ENCODE data around the gene ZNF774.
A peak's percentile ranks its signal among the peaks of the same experiment; 100 is the strongest.
"Not testable (repeated sequence)": the region's sequence is repeated elsewhere in the genome, so short reads cannot be mapped to it uniquely, and the experiment has no call there.

The ZNF774 gene

DNA sequence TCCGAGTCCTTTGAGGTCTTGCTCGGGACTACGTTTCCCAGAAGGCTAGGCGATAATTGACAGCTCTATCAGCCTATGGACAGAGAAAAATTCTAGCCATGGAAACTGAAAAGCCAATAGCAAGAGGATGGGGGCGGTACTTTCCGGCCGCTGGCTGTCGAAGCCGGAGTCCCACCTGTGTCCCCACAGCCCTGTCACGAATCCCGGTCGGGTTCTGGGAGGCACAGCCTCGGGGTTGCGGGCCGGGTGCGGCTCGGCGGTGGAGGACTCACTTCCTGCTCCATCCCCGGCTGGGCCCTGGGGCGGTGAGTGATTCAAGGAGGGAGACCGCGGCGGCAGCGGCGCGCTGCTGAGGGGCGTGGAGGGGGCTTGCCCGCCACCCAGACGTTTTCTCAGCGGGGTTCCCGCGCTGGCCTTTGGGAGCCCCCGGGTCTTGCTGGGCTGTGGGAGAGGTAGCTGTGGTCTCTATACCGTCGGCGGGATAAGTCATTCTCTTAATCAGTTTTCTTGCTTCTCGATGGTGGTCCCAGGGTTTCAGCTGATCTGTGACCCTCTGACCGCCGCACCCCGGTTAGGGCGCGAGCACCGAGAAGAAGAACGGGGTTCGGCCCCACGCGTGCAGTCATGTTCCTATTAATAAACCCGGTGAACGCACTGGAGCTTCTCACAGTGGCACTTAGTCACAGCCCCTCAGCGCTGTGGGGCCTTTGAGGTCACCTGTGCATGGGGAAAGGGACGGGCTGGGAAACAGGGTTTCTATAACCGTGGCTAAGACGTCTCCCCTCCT, at the start of gene ZNF774:
Gene ZNF774, plus strand, starts transcription at position 178 of the 787 bp plus-strand sequence. CDS start 2,377 bp downstream, outside the sequence.
- DNase-seq (ENCODE audit: low read depth), result peak; percentile 89

DNA sequence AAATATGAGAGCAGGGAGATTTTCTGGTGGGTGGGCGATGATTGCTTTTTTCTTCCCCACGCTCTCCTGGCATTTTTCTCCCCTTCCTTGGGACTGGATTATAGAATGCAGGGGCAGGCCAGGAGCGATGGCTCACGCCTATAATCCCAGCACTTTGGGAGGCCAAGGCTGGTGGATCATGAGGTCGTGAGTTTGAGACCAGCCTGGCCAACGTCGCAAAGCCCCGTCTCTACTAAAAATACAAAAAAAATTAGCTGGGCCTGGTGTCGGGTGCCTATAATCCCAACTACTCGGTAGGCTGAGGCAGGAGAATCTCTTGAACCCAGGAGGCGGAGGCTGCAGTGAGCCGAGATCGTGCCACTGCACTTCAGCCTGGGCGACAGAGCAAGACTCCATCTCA, 46.7 kb upstream of the ZNF774 start:
- DNase-seq (ENCODE audit: low read depth), result not testable (repeated sequence)

DNA sequence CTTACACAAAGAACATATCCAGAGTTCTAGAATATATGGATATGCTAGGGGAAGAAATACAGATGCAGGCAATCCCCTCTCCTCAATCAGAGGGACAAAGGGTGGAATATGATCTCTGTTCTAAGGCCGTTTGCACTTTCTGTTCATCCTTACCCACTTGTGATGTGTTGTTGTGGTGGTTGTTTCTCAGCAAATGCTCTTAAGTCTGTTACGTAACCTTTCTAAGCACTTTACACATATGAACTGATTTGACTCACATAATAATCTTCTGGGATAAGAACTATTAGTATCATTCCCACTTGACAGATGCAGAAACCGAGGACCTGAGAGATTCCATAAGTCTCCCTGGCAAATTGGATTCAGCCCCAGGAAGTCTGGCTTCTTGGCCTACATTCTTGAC, 46.2 kb upstream of the ZNF774 start:
- DNase-seq (ENCODE audit: low read depth), result no peak

DNA sequence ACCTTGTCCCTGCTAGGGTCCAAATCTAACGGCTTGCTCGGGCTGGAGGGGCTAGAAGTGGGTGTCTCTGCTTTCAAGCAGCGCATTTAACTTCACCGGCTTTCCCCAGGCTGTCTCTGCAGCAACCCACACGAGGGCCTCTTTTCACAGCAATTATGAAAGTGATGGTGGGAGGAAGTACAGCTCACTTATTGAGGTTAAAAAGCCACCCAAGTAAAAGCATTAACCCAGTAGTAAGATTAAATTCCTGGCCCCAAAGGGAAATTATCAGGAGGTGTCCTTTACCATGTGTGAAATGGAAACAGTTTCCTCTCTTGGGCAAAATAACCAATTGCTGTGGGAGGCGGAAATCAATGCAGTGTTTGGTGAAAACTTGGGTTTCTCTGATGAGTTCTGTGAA, 45.5 kb upstream of the ZNF774 start:
- DNase-seq (ENCODE audit: low read depth), result no peak

DNA sequence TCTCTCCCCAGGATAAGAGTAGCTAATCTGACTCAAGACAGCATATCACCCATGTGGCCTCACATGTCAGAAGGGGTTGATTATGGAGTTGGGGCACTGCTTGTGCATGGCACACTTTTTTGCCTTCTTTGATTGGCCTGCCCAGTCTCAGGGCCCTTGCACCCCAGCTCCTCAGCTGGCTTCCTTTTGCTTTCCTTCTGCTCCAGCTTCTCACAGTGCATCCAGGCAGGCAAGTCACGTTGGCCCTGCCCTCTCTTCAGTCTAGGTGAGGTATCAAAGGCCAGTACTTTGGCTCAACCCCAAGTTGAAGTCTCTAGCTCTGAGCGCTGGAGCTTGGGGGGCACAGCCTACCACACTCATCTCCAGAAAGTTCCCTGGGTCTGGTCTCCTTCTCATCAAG, 44.4 kb upstream of the ZNF774 start:
- DNase-seq (ENCODE audit: low read depth), result no peak

DNA sequence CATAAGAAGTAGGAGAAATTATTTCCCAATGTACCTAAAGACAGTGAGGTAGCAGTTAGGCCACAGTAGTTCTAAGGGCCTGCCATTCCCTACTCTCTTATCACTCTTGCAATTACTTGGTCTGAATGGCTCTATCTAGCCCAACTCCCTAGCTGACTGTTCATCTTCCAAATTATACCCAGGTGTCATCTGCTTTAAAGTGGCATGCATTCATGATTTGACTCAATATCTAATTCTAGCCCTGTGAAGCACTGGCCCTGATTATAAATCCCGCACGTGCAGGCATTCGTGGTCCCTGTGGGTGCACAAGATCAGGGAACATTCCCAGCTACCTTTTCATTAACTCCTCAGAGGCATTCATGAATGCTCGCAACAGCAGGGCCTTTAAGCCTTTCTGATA, 43.1 kb upstream of the ZNF774 start:
- DNase-seq (ENCODE audit: low read depth), result no peak

DNA sequence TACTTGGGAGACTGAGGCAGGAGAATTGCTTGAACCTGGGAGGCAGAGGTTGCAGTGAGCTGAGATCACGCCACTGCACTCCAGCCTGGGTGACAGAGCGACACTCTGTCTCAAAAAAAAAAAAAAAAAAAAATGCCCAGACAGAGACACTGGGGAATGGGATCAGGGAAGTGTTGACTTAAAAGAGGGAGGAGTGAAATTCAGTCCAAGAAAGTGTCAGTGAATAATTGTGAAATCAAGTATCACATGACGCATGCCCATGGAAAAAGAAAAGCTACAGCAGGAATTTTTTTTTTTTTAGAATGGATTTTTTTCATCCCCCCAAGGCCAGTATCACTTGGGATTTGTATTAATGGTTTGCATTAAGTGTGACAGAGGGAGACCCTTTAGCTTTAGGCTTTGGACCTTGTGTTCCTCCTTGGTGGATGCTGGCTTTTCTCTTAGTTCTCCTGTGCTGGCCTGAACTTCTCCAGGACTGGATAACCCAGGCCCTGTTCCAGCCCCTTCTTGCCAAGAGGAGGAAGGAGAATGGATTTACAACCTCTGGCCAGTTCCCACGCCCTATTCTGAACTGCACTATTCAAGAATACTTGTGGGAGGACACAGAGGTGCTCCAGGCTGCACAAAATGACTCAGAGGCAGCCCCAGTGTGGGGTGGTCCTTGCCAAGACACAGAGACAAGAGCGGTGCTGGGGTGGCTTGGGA, 36.7 kb upstream of the ZNF774 start:
- peak; percentile 58 for DNase-seq (ENCODE audit: low read depth)

DNA sequence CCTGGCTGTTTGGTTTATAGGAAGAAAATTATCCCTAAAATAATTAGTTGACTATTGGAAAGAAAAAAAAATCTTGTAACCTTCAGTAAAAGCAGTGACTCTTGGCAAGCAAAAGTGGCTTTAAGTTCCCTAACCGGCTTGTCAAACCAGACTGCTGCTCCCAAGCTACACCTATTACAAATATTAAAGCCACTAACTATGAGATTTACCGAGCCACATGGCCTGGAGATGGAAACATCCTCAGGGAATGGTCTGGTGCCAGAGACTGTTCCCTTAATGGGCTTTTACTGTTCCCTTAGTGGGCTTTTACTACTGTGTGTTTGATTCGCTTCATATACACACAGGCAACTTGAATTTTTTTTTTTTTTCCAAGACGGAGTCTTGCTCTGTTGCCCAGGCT, 35.9 kb upstream of the ZNF774 start:
- DNase-seq (ENCODE audit: low read depth), result no peak

DNA sequence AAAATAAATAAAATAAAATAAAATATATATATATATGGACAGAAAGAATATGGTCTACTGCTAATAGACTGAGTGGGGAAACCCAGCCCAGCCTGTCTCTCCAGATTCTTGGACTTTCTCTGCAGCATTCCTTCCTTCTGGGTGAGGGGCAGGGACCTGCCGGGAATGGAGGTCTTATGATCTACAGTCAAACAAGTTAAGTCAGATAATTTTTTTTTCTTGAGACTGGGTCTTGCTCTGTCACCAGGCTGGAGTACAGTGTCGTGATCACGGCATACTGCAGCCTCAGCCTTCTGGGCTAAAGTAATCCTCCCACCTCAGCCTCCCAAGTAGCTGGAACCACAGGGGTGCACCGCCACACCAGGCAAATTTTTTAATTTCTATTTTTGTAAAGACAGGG, 33.5 kb upstream of the ZNF774 start:
- no peak for DNase-seq (ENCODE audit: low read depth)

DNA sequence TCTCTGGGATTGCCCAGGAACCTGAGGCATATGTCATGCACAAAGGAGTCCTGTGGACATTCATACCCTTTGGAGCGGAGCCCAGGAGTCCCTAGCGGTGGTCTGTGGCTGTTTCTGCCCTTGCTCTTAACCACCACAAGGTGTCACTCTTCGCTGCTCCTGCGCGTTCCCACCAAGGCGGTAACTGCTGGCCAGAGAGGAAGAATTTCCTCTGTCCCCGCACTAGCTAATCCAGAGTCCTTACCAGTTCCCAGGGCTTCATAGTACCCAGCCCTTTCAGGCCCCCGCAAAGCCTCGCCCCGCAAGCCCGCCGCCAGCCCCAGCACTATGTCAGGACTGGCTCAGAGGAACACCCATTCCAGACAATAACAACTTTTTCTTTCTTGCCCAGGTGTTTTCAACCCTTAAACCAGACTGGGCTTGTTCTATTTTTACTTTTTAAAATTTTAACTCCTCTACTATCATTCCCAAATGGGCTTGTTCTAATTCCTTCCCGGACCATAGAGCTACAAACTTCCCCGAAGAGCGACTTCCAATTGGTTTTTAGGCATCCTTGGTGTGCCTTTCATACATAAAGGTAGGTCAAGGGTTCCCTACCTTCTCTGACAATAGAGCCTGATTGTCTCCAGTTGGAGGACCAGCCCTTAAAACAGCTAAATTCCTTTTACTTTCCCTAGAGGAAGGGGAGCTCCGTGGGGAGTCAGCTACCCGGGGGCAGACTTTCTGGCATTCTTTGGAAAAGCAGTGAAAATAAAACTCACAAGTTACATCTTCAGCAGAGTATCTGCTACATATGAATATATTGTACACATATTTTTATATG, 31.8 kb upstream of the ZNF774 start:
- peak; percentile 79 for DNase-seq (ENCODE audit: low read depth)

DNA sequence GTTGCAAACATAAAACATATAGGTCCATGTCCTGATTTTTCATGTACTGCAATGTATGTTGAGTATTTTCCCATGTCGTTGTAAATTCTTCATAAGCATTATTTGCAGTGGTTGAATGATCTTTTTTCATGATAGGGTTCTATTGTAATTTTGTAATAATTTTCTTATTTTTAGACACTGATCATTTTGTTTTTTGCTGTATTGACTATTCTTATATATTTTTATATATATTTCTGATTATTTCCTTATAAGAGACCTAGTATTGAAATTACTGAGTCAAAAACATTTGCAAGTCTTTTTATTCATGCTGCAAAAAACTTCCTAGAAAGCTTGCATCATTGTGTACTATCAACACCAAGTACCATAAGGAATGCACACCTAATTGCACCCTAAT, 31.2 kb upstream of the ZNF774 start:
- no peak for DNase-seq (ENCODE audit: low read depth)

DNA sequence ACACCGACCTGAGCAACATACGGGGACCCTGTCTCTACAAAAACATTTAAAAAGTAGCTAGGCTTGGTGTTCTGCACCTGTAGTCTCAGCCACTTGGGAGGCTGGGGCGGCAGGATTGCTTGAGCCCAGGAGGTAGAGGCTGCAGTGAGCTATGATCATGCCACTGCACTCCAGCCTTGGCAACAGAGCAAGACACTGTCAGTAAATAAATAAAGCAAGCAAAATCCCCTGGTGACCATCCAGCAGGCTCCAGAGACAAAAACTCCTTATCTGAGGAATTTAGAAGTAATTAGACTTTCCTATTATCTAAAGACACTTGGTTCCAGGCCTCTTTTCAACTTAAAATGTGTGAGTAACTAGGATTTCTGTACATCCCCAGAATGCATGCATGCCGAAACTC, 29.5 kb upstream of the ZNF774 start:
- no peak for DNase-seq (ENCODE audit: low read depth)

DNA sequence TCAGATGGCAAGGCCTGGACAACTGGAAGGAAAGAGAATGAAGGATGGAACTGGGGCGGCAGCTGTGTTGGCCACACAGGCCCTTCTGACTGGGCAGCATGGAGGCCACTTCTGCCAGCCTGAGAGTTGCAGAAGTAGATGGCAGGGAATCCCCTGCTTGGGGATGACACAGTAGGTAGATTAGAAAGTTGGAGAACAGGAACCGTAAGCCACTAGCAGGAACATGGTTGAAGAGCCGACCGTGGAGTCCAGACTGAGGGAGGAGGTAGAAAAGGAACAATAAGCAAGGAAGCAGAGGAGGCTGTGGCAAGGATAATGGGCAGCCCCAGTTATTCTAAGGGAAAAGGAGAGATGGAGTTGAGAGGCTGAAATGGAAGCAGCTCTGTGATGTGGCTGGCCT, 26.4 kb upstream of the ZNF774 start:
- no peak for DNase-seq (ENCODE audit: low read depth)

DNA sequence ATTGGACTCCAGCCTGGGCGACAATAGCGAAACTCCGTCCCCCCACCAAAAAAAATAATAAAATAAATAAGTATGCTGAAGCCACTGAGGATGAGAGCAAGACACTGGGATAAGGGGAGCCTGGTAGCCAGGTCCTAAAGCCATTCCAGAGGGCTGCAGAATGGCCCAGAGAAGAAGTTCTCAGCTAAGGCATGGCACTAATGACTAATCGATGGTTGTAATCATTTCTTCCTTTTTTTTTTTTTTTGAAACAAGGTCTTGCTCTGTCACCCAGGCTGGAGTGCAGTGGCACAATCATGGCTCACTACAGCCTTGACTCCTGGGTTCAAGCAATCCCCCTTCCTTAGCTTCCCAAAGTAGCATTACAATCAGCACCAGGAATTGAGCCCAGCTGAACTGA, 25.6 kb upstream of the ZNF774 start:
- DNase-seq (ENCODE audit: low read depth), result no peak

DNA sequence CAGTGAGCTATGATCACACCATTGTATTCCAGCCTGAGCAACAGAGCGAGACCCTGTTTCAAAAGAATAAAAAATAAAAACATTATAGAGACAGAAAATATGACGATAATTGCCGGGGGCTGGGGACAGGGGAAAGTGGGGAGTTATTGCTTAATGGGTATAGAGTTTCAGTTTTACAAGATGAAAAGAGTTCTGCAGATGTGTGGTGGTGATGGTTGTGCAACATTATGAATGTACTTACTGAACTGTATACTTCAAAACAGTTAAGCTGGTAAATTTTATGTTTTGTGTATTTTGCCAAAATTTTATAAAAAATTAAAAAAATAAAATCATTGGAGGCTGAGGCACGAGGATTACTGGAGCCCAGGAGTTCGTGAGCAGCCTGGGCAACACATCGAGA, 24.8 kb upstream of the ZNF774 start:
- no peak for DNase-seq (ENCODE audit: low read depth)

DNA sequence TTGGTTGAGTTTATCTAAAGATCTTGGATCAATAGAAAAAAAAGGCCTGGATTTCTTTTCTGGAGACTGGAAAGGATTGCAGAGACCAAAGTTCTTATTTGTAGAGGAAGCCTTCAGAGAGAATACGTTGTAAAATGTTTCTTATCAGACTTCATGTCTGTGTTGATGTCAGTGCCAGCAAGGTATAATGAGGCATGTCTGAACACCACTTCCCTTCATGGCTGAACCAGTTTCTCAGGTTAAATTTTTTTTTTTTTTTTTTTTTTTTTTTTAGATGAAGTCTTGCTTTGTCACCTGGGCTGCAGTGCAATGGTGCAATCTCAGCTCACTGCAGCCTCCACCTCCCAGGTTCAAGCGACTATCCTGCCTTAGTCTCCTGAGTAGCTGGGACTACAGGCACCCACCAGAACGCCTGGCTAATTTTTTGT, 17.8 kb upstream of the ZNF774 start:
- DNase-seq (ENCODE audit: low read depth), result no peak

DNA sequence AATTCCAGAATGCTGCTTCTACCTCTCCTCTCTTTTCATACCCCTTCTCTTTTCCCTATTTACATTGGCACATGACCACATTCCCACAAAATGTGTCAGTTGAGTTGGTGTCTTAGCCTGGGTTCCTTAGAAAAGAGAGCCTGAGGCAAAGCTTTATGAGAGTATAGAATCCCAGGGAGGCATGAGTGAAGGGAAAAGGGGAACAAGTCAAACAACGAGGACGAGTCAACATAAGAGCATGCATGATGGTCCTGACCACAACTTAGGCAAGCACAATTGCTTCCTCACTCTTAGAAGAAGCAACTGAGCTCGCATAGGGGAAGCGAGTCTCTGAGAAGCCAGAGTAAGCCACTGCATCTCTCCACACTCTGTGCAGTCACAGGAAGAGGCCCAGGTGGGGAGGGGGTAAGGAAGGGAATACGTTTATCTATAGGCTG, 15.4 kb upstream of the ZNF774 start:
- no peak for DNase-seq (ENCODE audit: low read depth)

DNA sequence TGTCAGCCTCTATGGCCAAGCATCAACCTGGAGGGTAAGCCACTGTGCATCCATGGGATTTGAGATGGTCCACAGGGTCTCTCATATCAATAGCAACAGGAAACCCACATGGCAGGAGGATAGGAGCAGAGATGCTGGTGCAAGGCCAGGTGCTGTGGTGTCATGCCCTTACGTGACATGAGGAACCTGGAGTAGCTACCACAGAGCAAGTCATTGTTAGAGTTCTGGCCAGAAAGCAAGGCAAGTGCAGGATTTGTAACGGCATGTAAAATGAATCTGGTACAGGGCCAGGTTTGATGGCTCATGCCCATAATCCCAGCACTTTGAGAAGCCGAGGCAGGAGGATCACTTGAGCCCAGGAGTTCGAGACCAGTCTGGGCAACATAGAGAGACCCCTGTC, 14.8 kb upstream of the ZNF774 start:
- DNase-seq (ENCODE audit: low read depth), result no peak

DNA sequence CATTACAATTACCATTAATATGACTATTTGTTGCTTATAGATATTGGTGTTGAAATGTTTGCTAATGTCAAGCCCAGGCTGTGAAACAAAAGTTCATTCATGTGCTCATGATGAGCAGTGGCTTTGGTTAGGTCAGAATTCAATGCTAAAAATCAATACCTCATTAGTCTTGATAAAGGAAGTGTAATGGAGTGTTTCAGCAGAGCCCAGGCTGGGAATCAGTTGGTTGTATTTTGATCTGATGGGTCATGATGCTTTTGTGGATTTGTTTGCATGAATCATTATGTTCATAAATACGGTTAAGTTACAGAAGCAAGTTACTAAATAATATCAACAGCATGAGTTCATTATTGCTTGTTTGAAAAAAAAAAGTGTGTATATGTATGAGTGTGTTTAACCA, 13.6 kb upstream of the ZNF774 start:
- DNase-seq (ENCODE audit: low read depth), result no peak

DNA sequence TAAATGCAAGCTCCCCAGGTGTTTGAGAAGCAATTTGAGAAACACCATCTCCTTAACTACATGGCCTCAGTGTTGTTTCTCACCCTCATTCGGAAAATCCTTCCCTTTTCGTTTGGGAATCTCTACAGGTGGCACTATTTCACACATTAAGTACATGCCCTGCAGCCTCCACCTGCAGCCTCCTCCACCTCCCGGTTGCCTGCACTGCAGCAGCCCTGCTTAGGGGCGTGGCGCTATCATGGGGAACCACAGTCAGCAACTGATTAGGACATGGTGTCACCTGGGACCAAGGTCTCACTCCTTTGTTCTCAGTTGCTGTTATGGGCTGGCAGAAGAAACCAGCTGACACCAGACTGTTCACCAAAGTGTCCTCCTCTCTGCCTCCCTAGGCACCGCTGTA, 11.7 kb upstream of the ZNF774 start:
- DNase-seq (ENCODE audit: low read depth), result no peak

DNA sequence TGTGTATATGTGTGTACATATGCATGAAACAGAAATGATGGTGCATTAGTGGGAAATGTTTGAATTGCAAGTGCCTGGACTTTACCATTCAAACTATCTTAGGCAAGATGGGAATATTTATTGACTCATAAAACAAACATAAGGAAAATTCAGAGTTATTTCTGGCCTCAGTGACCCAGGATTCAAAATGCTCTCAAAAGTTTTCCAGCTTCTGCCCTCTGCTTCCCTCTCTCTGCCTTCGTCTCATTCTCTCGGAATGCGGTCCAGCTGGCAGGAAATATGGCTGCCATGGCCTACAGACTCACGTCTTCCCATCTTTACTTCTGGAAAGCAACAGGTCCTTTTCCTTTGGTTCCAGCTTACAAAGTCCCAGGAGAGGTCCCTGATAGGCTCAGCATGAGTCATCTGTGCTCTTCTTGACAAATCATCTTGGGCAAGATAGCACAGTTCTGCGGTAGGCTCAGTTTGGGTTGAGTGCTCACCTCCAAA, 8.7 kb upstream of the ZNF774 start:
- DNase-seq (ENCODE audit: low read depth), result peak; percentile 14

DNA sequence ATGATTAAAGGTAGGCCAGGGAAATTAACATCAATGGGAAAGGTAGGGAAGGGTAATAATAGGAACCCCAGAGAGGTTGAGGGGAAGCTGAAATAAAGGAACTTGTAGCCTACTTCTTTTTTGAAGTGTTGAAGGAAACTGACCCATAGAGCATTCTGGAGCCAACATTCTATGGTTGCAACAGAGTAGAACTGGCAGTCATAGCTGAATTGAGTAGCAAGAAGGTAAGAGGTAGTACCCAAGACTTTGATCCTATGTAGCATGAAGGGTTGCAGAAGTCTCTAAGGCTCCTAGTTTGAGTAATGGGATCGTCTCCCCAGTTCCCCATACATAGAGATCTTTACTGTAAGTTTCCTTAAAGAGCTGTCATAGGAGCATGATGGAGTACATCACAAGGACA, 7.4 kb upstream of the ZNF774 start:
- DNase-seq (ENCODE audit: low read depth), result no peak

DNA sequence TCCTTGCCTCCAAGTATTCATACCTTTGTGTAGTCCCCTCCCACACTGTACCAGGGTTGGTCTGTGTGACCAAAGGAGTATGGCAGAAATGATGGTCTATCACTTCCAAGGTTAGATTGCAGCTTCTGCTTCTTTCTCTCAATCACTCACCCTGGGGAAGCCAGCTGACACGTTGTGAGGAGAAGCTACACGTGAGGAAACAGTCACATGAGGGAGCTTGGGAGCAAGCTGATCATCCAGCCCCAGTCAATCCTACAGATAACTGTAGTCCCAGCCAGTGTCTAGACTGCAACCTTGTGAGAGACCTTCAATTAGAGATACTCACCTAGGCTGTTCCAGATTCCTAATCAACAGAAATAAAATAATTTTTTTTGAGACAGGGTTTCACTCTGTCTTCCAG, 6.2 kb upstream of the ZNF774 start:
- DNase-seq (ENCODE audit: low read depth), result no peak
